DMS153 treated with DMSO at 0.1 percent for 48 hours (cell line): Measurements from ENCODE around the gene PLEKHO2.
A peak's percentile ranks its signal among the peaks of the same experiment; 100 is the strongest.
"Not testable (repeated sequence)": the region's sequence is repeated elsewhere in the genome, so short reads cannot be mapped to it uniquely, and the experiment has no call there.

Experiments used
- DNase-seq: peaks from one replicate; lab custom pipeline; 2025; ENCODE audit not compliant: unreplicated experiment; lab: John Stamatoyannopoulos, UW

The PLEKHO2 gene, protein sequence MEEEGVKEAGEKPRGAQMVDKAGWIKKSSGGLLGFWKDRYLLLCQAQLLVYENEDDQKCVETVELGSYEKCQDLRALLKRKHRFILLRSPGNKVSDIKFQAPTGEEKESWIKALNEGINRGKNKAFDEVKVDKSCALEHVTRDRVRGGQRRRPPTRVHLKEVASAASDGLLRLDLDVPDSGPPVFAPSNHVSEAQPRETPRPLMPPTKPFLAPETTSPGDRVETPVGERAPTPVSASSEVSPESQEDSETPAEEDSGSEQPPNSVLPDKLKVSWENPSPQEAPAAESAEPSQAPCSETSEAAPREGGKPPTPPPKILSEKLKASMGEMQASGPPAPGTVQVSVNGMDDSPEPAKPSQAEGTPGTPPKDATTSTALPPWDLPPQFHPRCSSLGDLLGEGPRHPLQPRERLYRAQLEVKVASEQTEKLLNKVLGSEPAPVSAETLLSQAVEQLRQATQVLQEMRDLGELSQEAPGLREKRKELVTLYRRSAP

DNA sequence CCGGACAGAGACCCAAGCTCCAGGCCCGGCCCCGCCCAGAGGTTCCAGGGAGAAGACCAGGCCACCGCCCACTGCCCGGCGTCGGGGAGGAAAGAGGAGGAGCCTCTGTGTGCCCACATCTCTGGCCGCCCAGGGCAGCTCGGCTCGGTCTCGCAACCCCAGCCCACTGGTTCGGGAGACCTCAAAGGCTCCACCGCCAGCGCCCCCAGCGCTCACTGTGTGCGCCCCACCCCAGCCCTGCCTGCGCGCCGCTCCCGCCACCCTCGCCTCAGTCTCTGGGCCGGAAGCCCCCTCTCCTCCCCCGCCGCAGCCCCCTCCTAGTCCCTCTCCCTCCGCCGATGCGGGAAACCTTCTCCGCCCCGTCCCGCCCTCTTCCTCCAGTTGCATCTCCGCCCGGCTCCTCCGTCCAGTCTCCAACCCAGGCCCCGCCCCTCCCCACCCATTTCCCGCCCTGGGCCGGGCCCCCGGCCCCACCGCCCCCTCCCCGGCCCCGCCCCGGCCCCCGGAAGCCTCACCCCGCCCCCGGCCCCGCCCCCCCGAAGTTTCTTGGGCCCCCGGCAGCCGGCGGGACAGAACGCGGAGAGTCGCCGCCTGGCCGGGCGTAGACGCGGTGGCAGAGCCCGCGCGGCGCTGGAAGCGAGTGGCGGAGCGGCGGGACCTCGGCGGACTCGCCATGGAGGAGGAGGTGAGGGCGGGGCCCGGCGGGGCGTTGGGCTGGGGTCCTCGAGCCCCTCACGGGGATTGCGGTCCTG lies at the start of gene PLEKHO2:
Gene PLEKHO2 (plus strand): TSS at position 572 of the 752 bp plus-strand sequence. CDS start 102 bp downstream, at position 674.
- DNase-seq, result peak; percentile 6

DNA sequence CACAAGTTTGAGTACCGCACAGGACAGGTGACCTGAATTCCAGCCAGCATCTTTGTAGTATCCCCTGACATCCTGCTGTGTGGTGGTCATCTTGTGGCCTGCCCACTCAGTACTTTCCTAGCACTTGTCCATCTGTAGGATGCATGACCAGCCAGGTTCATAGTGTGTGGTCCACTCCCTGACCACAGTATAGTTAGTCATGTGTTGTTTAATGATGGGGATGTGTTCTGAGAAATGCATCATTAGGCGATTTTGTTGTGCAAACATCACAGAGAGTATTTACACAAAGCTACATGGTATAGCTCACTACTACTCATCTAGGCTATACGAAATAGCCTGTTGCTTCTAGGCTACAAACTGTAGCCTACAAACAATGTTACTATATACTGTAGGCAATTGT lies 49.4 kb upstream of the PLEKHO2 start:
- no peak for DNase-seq

DNA sequence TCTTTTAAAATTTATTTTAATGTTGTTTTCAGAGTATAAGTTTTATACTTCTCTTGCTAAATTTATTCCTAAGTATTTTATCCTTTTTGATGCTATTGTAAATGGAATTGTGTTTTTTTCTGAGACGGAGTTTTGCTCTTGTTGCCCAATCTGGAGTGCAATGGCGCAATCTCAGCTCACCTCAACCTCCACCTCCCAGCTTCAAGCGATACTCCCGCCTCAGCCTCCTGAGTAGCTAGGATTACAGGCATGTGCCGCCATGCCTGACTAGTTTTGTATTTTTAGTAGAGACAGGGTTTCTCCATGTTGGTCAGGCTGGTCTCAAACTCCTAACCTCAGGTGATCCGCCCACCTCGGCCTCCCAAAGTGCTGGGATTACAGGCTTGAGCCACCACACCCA lies 46.4 kb upstream of the PLEKHO2 start:
- not testable (repeated sequence) for DNase-seq

DNA sequence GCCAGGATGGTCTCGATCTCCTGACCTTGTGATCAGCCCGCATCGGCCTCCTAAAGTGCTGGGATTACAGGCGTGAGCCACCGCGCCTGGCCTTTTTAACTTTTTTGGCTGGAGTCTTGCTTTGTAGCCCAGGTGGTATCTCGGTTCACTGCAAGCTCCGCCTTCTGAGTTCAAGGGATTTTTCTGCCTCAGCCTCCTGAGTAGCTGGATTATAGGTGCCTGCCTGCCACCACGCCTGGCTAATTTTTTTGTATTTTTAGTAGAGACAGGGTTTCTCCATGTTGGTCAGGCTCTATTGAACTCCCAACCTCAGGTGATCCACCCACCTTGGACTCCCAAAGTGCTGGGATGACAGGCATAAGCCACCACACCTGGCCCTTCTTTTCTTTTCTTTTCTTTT lies 45.8 kb upstream of the PLEKHO2 start:
- DNase-seq, result not testable (repeated sequence)

DNA sequence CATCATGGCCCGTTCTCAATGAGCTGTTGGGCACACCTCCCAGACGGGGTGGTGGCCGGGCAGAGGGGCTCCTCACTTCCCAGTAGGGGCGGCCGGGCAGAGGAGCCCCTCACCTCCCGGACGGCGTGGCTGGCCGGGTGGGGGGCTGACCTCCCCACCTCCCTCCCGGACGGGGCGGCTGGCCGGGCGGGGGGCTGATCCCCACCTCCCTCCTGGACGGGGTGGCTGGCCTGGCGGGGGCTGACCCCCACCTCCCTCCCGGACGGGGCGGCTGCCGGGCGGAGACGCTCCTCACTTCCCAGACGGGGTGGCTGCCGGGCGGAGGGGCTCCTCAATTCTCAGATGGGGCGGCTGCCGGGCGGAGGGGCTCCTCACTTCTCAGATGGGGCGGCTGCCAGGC lies 42.8 kb upstream of the PLEKHO2 start:
- not testable (repeated sequence) for DNase-seq

DNA sequence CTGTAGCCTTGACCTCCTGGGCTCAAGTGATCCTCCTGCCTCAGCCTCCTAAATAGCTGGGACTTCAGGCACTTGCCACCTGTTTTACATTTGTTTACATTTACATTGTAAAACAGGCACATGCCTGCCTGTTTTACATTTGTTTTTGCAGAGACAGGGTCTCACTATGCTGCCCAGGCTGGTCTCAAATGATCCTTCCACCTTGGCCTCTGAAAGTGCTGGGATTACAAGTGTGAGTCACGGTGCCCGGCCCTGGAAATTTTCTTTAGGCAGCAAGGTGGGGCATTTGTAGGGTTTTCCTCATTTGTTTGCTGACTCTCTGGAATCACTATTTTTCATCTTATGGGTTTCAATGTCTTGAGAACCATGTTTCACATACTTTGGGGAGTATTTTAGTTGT lies 41.2 kb upstream of the PLEKHO2 start:
- no peak for DNase-seq

DNA sequence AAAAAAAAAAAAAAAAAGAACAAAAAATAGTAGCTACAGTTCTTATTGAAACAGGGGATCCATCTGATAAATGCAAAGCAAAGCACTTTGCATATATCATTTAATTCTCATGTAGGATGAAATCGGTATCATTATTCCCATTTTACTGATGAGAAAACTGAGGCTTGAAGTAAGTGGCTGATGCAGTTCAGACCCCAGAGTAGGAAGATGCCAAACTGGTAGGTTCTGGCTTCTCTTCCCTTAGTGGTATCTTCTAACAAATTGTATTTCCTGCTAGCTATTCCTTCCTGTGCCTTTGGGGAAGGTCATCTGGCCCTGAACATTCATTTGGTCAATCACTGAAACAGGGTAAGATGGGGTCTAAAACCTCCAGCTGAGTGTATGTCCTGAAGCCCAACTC lies 38.2 kb upstream of the PLEKHO2 start:
- DNase-seq, result no peak

DNA sequence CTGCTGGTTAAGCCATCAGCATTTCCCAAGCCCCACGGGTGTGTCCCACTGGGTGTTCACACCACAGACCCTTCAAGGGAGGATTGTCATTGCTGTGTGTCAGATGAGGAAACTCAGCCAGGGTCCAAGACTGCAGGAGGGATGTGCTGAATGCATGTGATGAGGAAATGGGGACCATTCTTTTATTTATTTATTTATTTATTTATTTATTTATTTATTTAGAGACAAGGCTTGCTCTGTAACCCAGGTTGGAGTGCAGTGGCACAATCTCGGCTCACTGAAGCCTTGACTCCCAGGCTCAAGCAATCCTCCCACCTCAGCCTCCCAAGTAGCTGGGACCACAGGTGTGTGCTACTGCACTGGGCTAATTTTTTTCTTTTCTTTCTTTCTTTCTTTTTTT lies 37.1 kb upstream of the PLEKHO2 start:
- no peak for DNase-seq

DNA sequence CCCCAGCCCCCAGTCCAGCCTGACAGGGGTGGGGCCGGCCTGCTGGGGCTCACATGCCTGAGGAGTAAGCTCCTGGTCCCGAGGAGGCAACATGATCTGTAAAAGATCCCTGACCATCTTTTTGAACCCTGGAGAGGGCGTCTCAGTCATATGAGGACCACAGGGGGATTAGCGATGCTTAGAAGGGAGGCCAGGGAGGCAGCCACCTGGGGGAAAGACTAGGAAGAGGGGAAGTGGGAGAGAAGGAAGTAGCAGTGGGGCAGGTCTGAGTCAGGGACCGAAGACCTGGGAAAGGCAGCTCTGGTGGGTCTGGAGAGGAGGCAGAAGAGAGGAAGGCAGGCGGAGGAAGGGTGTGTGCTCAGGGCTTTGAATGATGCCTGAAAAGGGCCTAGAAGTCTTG lies 35.2 kb upstream of the PLEKHO2 start:
- DNase-seq, result no peak

DNA sequence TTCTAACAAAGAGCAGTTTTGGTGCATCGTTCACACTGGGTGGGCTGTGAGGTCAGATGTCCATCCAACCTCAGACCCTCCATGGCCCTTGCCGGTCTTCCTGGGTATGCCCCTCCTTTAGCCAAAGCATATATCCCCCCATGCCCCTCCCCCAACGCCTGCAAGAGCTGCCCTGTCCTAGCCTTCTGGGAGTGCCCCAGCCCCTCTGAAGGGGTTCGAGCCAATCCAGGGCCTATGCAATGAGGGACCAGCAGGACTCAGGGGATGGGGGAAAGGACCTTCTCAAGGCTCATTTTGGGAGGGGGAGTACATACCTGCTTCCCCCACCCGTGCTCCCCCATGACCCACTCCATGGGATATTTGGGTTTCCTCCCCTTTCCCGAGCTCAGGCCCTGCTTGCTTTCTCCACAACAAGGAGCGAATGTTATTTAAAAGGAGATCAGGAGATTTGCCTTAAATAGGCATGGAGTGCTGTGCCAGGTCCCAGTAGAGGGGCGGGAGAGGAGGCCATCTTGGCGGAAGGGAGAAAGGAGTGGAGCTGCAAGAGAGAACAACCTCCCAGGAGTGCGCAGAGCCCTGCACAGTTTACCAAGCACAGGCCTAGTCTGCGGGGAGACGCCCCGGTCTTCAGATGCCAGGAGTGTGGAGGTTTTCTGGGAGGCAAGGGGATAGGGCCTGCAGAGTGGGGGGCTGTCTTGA lies 34.5 kb upstream of the PLEKHO2 start:
- DNase-seq, result no peak

DNA sequence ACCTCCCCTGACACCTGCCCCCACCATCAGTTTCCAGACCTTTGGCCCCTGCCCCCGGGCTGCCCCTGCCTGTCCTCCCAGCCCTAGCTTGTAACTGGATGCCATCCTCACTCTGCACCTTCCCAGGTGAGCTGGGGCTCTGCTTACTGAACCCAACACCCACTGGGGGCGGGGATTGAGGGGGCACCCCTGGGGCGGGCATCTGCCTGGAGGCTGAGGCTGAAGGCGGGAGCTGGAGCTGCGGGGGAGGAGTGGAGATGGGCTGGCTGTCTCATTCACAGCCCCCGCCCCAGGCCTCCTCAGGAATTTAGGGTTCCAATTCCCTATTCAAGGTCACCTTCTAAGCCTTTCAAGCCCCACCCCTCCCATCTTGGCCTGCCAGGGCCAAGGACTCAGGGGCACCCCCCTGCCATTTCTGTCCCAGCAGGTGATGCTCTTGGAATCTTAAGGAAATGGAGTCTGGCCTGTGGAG lies 33.9 kb upstream of the PLEKHO2 start:
- no peak for DNase-seq

DNA sequence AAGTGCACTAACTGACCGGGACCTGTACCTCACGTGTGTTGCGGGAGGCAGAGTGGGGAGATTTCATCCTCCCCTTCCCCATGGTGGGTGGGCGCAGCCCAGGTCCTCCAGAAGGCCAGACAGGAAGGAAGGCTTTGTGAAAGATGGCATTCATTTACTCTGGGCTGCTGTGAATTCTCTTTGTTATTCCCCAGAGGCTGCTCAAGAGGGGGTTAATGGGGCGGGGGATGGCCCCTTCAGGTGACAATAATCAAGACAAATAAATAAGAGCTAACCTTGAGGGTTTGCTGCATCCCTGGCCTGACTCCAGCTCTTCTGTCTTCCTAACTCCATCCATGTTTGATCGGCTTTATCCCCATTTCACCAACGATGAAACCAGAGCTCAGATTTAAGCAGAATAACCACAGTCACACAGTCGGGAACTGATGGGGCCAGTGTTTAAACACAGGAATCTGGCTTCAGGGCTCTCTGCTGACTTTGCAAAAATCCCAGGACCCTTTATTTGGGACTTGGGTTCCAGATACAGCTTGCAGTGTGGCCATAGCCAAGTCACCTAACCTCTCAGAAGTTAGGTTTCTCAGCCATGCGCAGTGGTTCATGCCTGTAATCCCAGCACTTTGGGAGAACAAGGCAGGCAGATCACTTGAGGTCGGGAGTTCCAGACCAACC lies 32.8 kb upstream of the PLEKHO2 start:
- DNase-seq, result no peak

DNA sequence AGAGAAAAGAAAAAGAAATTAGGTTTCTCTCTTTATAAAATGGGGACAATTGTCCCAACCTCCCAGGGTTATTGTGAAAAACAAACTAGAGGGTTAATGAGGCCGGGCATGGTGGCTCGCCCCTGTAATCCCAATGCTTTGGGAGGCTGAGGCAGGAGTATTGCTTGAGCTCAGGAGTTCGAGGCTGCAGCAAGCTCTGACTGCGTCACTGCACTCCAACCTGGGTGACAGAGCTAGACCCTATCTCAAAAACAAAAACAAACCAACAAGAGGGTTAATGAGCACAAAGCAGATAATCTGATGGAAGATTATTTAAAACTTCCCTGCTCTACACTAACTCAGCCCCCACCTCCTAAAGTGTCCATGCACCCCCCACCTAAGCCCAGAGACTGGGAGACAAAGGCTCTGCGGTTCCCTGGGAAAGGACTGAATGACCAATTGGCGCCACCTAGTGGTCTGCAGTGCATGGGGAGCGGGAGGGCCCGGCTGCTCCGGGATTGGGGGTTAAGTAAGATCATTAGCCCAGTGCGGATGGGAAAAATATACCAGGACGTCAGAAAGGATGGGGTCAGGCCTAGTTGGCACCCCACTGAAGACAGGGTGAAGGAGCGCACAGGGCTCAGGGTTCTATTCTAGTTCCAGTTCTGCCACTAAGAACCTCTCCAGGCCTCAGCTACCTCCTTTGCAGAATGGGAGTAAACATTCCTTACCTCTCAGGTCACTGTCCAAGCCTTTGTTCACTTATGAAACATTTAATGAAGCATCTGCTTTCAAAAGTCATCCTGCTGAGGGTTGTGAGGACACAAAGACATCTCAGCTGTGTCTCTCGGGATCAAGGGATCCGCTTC lies 31.8 kb upstream of the PLEKHO2 start:
- DNase-seq, result peak; percentile 2

DNA sequence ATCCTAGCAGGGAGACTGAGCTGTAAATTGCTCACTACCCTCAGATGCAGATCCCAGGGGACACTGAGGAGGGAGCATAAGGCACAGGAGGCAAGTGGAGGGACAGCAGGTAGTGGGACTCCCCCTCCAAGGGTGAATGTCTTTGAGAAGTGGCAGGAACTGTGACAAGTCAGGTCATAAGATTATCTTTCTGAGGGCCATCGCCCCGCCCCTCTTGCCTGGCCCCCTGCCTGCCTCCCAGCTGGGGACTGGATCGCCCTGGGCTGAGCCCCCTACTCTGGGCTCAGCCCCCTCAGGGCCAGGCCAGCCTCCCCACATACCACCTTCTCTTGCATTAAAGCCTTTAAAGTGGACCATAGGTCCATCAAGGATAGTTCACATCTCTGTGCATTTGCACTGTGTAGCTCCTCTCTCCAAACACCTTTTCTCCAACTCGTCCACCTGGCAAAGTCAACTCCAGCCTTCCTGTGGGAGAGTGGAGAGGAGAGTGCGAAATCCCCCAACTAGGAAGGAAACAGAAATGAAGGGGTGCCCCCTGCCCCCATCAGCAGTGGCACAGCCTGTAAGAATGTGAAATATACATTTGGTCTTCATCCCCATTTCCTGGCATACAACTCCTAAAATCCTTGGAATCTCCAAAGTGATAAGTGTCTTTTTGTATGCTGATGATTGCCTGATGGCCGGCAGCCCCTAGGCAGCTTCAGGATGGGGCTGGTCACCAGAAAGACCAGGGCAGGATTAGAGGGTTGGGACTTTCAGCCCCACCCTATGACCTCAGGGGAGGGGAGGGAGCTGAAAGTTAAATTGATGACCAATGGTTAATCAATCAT lies 31.0 kb upstream of the PLEKHO2 start:
- no peak for DNase-seq

DNA sequence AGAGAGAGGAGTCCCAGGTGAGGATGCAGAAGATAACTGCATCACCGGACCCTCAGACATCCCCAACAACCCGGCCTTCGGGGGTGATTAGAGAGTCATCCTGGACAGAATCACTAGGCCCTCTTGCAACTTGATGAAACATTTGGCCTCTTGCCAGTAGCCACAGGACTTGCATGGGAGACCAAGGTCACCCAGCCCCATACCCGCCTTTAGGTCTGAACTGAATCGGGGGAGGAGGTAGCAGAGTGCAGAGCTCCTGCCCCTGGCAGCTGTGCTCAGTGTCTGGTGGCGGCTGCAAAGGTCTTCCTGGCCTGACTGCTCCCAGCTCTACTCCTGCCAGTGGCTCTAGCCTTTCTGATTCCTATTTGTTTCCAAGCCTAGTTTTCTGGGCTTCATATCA lies 28.6 kb upstream of the PLEKHO2 start:
- no peak for DNase-seq

DNA sequence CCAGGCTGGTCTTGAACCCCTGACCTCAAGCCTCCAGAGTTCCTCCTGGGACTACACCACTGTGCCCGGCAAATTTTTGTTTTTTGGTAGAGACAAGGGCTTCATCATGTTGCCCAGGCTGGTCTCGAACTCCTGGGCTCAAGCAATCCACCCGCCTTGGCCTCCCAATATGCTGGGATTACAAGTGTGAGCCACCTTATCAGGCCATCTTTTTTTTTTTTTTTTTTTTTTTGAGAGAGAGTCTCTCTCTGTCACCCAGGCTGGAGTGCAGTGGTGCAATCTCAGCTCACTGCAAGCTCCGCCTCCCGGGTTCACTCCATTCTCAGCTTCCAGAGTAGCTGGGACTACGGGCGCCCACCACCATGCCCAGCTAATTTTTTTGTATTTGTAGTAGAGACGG lies 27.4 kb upstream of the PLEKHO2 start:
- DNase-seq, result not testable (repeated sequence)

DNA sequence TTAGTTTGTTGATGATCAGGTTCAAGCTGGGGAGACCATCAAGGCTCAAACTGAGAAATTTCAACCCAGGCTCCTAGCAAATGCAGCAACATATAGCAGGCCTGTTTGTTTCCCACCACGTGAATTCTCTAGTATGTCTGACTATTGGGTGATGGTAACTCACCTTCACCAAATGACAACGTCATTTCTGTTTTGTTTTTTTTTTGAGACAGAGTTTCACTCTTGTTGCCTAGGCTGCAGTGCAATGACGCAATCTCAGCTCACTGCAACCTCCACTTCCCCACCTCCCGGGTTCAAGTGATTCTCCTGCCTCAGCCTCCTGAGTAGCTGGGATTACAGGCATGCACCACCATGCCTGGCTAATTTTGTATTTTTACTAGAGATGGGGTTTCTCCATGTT lies 26.8 kb upstream of the PLEKHO2 start:
- not testable (repeated sequence) for DNase-seq

DNA sequence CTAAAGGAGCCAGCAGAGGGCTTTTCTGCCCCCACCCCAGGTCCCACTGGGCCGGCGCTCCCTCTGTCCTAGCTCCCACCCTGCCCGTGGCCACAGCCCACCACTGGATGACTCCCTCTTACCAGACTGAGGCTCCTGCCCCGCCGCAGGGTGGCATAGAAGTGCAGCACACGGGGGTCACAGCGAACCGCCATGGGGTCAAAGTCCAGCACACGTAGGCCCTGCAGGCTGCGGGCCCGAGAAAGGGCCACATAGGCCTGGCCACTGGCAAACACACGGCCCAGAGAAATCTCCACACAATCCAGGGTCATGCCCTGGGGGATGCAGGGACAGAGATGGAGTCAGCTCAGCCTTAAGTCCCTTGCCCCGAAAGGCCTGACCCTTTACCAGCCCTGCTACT lies 25.3 kb upstream of the PLEKHO2 start:
- DNase-seq, result no peak

DNA sequence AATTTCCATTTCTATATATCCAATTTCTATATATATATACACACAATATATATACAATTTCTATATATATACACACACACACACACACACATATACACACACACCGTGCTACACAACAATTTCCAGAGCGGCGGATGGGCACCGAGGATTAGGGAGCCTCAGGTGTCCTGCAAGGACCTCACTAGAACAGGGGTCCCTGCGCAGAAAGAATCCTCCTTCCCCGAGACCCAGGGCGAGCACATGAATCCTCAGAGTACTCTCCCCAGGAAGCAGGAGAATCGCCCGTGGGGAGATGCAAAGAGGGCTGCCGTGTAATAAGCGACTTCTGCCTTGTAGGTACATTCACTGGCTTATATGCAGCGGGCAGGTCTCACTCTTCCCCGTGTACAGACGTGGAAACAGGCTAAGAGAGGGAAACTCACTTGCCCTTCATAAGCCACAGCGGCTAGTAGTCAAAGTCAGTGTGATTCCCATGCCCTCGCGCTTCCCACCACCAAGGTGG lies 16.7 kb upstream of the PLEKHO2 start:
- no peak for DNase-seq
